C4-2B (cell line): Measurements from ENCODE around the gene TULP4.

Experiments
- H3K27ac ChIP-seq: fragments of 450-650 bp; 2 replicates; pipeline ENCODE4 v1.5.1; 2017
- CTCF ChIP-seq: fragments of 450-650 bp; conservative IDR thresholded peaks from 2 replicates; pipeline ENCODE4 v1.5.1; 2017; ENCODE audit warnings: mild to moderate bottlenecking
- ZFX ChIP-seq: fragments of 450-650 bp; IDR thresholded peaks from 2 replicates; pipeline ENCODE4 v1.6.1; 2017

Gene TULP4

GRCh38 chr6:158374020-158374419 lies 61.8 kb downstream of the TULP4 start:
- TF ChIP-seq ZFX (no peak), CTCF (no peak)
- no peak overlapping the region for H3K27ac ChIP-seq

GRCh38 chr6:158376631-158377081 lies 64.4 kb downstream of the TULP4 start:
- no peak for TF ChIP-seq CTCF
- TF ChIP-seq ZFX, result no peak
- no peak overlapping the region for H3K27ac ChIP-seq

- H3K27ac ChIP-seq, result no peak overlapping the region
- no peak for TF ChIP-seq CTCF
- TF ChIP-seq ZFX, result no peak
Measured at GRCh38 chr6:158377860-158378259, 65.6 kb downstream of the TULP4 start.

- no peak overlapping the region for H3K27ac ChIP-seq
- TF ChIP-seq ZFX, result no peak
- TF ChIP-seq CTCF, result no peak
Measured at GRCh38 chr6:158379336-158379735, 67.1 kb downstream of the TULP4 start.

- H3K27ac ChIP-seq, result no peak overlapping the region
- TF ChIP-seq CTCF (no peak), ZFX (no peak)
Measured at GRCh38 chr6:158381214-158381613, 68.9 kb downstream of the TULP4 start.

GRCh38 chr6:158382491-158382890 lies 70.2 kb downstream of the TULP4 start:
- TF ChIP-seq ZFX, result no peak
- TF ChIP-seq CTCF, result no peak
- H3K27ac ChIP-seq, result no peak overlapping the region

- no peak for TF ChIP-seq CTCF
- TF ChIP-seq ZFX, result no peak
- H3K27ac ChIP-seq, result no peak overlapping the region
Measured at GRCh38 chr6:158383057-158383456, 70.8 kb downstream of the TULP4 start.
